PC-3 (cell line): ENCODE measurements around the gene CABLES1. TPM values are rescaled to one million over a fixed set of nuclear protein-coding genes. Genes with fewer than 3 reads are reported as not detected.

Experiments used
- ATAC-seq: fragments of 200-7000 bp; cut with Tn5 transposase; 2 replicates; pipeline ENCODE4 v1.9.1; 2020; ENCODE audit warnings: mild to moderate bottlenecking, moderate library complexity
- BruUV-seq: library from RNA; stranded (reverse); fragments of 400-500 nt; replicated peaks from 2 replicates; lab custom pipeline; 2021; lab: Mats Ljungman, UMichigan
- CTCF ChIA-PET: fragments of 300-600 bp; sonication (Branson Sonifier 250); formaldehyde crosslinking; loops from one replicate; lab custom pipeline; 2022; ENCODE audit warnings: antibody characterized with exemption; lab: Charles Lee
- POLR2A ChIA-PET: fragments of 300-600 bp; sonication (Branson Sonifier 250); formaldehyde crosslinking; loops from one replicate; lab custom pipeline; 2022; ENCODE audit warnings: antibody characterized with exemption; ENCODE audit not compliant: unreplicated experiment; lab: Charles Lee
- DNase-seq: peaks from one replicate; pipeline ENCODE4 v3.0.0-alpha.2; 2015
- H2AFZ ChIP-seq: fragments of 300-600 bp; sonication (generic); 2 replicates; pipeline ENCODE4 v1.6.0; 2016; ENCODE audit warnings: antibody characterized with exemption, low read length
- H3F3A ChIP-seq: fragments of 300-600 bp; sonication (generic); one replicate; pipeline ENCODE4 v1.6.0; 2017; ENCODE audit warnings: antibody characterized with exemption, low read length, control low read depth, mild to moderate bottlenecking; ENCODE audit not compliant: unreplicated experiment
- H3K27ac ChIP-seq: fragments of 300-600 bp; sonication (generic); 2 replicates; pipeline ENCODE4 v1.5.1; 2016; ENCODE audit warnings: mild to moderate bottlenecking, low read length
- H3K27me3 ChIP-seq: fragments of 300-600 bp; sonication (generic); 2 replicates; pipeline ENCODE4 v1.6.1; 2016; ENCODE audit warnings: low read length, mixed read lengths
- H3K36me3 ChIP-seq: fragments of 300-600 bp; sonication (generic); 2 replicates; pipeline ENCODE4 v1.6.1; 2016; ENCODE audit warnings: low read depth, mixed run types, low read length, mixed read lengths
- H3K4me1 ChIP-seq: fragments of 300-600 bp; sonication (generic); 2 replicates; pipeline ENCODE4 v1.5.1; 2016; ENCODE audit warnings: low read length; ENCODE audit not compliant: insufficient read depth
- H3K4me2 ChIP-seq: fragments of 300-600 bp; sonication (generic); 2 replicates; pipeline ENCODE4 v1.6.0; 2016; ENCODE audit warnings: low read length
- H3K4me3 ChIP-seq: fragments of 300-600 bp; sonication (generic); 2 replicates; pipeline ENCODE4 v1.5.1; 2016; ENCODE audit warnings: mild to moderate bottlenecking, low read length, mixed read lengths
- H3K79me2 ChIP-seq: fragments of 300-600 bp; sonication (generic); 2 replicates; pipeline ENCODE4 v1.6.1; 2017; ENCODE audit warnings: low read length, mixed read lengths
- H3K9ac ChIP-seq: fragments of 300-600 bp; sonication (generic); 2 replicates; pipeline ENCODE4 v1.6.0; 2016; ENCODE audit warnings: mild to moderate bottlenecking, low read length
- H3K9me2 ChIP-seq: fragments of 300-600 bp; sonication (generic); replicated peaks from 2 replicates; pipeline ENCODE4 v1.6.1; 2016; ENCODE audit warnings: mixed run types, low read length, mixed read lengths
- H3K9me3 ChIP-seq: fragments of 300-600 bp; sonication (generic); 2 replicates; pipeline ENCODE4 v1.6.1; 2016; ENCODE audit warnings: low read length, mixed read lengths
- H4K20me1 ChIP-seq: fragments of 300-600 bp; sonication (generic); 2 replicates; pipeline ENCODE4 v1.6.1; 2016; ENCODE audit warnings: low read length, mixed read lengths
- CTCF ChIP-seq: fragments of 300-600 bp; sonication (generic); conservative IDR thresholded peaks from 2 replicates; pipeline ENCODE4 v1.5.1; 2017; ENCODE audit warnings: antibody characterized with exemption, low read depth, mild to moderate bottlenecking, low read length
- EZH2 ChIP-seq: fragments of 300-600 bp; sonication (generic); IDR thresholded peaks from one replicate; pipeline ENCODE4 v1.6.1; 2017; ENCODE audit warnings: antibody characterized with exemption, mild to moderate bottlenecking, low read length; ENCODE audit not compliant: unreplicated experiment
- EZH2phosphoT487 ChIP-seq: fragments of 300-600 bp; sonication (generic); IDR thresholded peaks from 2 replicates; pipeline ENCODE4 v1.6.1; 2018; ENCODE audit warnings: mild to moderate bottlenecking, antibody characterized with exemption, low read length, borderline replicate concordance
- intact Hi-C: fragments of 100-400 bp; cut with micrococcal nuclease; formaldehyde crosslinking; loops from 2 replicates; pipeline ENCODE4 v1.9.0; 2023
- total RNA-seq: library from RNA; depleted of rRNA; stranded (reverse); fragments of >200 nt; gene quantifications from 2 replicates; pipeline ENCODE4 v1.2.3, GENCODE V29; 2014

The CABLES1 gene
- total RNA-seq, 1 experiment from 2014 or later: 18.6 TPM

- intact Hi-C loops: no loop called here
- Histone ChIP-seq H3F3A (no peaks in the 10 kb centered on the region), H3K79me2 (no peaks in the 10 kb centered on the region), H4K20me1 (no peaks in the 10 kb centered on the region), H3K36me3 (no peaks in the 10 kb centered on the region), H3K4me2 (no peak overlapping the region), H3K9me2 (no peaks in the 10 kb centered on the region), H3K27me3 (no peaks in the 10 kb centered on the region), H3K9ac (no peak overlapping the region), H3K4me3 (no peak overlapping the region), H2AFZ (no peak overlapping the region), H3K4me1 (no peaks in the 10 kb centered on the region), H3K27ac (no peak overlapping the region), H3K9me3 (no peaks in the 10 kb centered on the region)
- TF ChIP-seq CTCF: no peak
- TF ChIP-seq EZH2: no peak
- TF ChIP-seq EZH2phosphoT487: no peak
- POLR2A ChIA-PET: no interaction called here
- BruUV-seq: no TSS peak
- CTCF ChIA-PET: no interaction called here
- DNase-seq: no peak
- ATAC-seq: no peak
Measured at GRCh38 chr18:23189768-23190661, 54.7 kb downstream of the CABLES1 start.

- Histone ChIP-seq H4K20me1 (no peaks in the 10 kb centered on the region), H3K4me3 (no peak overlapping the region), H3K27me3 (no peaks in the 10 kb centered on the region), H2AFZ (no peak overlapping the region), H3K4me2 (no peak overlapping the region), H3K4me1 (no peaks in the 10 kb centered on the region), H3K9me2 (no peaks in the 10 kb centered on the region), H3F3A (no peaks in the 10 kb centered on the region), H3K79me2 (no peaks in the 10 kb centered on the region), H3K36me3 (no peaks in the 10 kb centered on the region), H3K9ac (no peak overlapping the region), H3K9me3 (no peaks in the 10 kb centered on the region), H3K27ac (no peak overlapping the region)
- no peak for TF ChIP-seq EZH2
- TF ChIP-seq CTCF: no peak
- no peak for TF ChIP-seq EZH2phosphoT487
- ATAC-seq (no peak), DNase-seq (no peak)
- POLR2A ChIA-PET: no interaction called here
- no TSS peak for BruUV-seq
- CTCF ChIA-PET: no interaction called here
- intact Hi-C loops: no loop called here
Measured at GRCh38 chr18:23191232-23191631, 55.9 kb downstream of the CABLES1 start.

GRCh38 chr18:23193742-23194141 is 58.5 kb downstream of the CABLES1 start:
- ATAC-seq (no peak), DNase-seq (no peak)
- CTCF ChIA-PET: no interaction called here
- H4K20me1 ChIP-seq: no peaks in the 10 kb centered on the region
- no peak overlapping the region for H3K9ac ChIP-seq
- POLR2A ChIA-PET: interaction anchor here (0.6 kb wide), 1 partner anchor 29 kb away, joined by 4 read pairs; no protein-coding TSS in a partner anchor
- no peak overlapping the region for H3K27ac ChIP-seq
- H3K79me2 ChIP-seq: no peaks in the 10 kb centered on the region
- H3K36me3 ChIP-seq: no peaks in the 10 kb centered on the region
- H3K4me1 ChIP-seq: no peaks in the 10 kb centered on the region
- H3K4me3 ChIP-seq: no peak overlapping the region
- no peaks in the 10 kb centered on the region for H3K9me3 ChIP-seq
- no peaks in the 10 kb centered on the region for H3K27me3 ChIP-seq
- H3K9me2 ChIP-seq: no peaks in the 10 kb centered on the region
- no peaks in the 10 kb centered on the region for H3F3A ChIP-seq
- intact Hi-C loops: no loop called here
- H2AFZ ChIP-seq: no peak overlapping the region
- BruUV-seq: no TSS peak
- no peak overlapping the region for H3K4me2 ChIP-seq
- TF ChIP-seq CTCF (no peak), EZH2phosphoT487 (no peak), EZH2 (no peak)
